Activated CD8-positive, alpha-beta memory T cell treated with anti-CD3 and anti-CD28 coated beads, Interleukin-2, amount 50 U/mL, for 1 hour (primary cell): ENCODE results near the gene PGPEP1.
"Not testable (repeated sequence)": the region's sequence is repeated elsewhere in the genome, so short reads cannot be mapped to it uniquely, and the experiment has no call there.

Experiments
- DNase-seq: peaks from one replicate; pipeline ENCODE4 v3.0.0-alpha.2; 2020; ENCODE audit errors: extremely low read depth

The PGPEP1 gene

DNA sequence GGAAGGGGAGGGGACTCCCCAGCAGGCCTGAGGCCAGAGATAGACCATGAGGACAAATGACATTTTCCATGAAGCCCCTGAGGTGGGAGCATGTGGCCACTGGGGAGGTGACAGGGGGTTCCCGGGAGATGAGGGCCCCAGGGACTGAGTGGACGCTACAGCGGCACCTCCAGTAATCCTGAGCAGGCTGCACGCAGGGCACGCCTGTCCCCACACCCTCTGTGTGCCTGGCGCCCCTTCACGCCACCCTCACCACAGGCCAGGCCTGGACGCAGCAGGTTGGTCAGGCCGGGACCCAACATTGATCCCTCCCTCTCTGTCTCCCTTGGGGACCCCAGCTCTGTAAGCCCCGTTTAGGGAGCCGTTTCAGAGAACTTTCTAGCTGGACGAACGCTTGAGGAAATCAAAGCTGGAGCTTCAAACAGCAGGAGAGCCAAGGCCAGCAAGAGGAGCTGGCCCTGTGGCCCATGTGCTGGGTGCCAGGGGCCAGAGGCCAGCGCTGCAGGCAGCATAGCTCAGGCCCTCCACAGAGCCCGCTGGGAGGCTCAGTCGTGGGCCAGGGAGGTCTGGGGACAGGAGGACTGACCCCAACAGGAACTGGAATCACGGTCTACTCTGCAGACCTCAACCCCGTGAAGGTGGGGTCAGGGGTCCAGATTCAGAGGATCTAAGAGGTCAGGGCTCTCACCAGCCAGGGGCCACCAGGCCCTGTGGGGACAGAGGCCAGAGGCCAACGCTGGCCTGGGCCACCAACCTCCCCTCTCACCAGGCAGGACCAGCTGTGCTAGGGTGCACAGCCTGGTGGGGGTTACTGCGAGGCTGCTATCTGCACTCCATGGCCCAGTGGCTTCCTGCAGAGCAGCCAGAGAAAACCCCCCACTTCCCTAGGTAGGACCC is 32.1 kb upstream of the PGPEP1 start:
- DNase-seq, result no peak

DNA sequence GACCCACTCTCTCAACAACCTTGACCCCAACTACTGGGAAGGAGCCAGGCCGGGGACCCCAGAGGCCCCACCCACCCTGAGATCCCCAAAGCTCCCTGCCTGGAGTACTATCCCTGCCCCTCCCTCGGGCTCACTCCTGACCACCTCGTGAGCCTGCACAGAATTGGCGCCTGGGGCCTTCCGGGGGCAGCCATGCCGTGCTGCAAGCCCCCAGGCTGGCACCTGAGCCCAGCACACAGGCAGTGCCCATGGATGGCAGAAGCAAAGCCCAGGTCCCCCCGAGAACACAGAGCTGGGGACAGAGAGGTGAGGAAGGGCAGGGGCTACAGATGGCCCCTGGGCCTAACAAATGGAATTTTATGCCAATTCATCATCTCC is 31.5 kb upstream of the PGPEP1 start:
- no peak for DNase-seq

DNA sequence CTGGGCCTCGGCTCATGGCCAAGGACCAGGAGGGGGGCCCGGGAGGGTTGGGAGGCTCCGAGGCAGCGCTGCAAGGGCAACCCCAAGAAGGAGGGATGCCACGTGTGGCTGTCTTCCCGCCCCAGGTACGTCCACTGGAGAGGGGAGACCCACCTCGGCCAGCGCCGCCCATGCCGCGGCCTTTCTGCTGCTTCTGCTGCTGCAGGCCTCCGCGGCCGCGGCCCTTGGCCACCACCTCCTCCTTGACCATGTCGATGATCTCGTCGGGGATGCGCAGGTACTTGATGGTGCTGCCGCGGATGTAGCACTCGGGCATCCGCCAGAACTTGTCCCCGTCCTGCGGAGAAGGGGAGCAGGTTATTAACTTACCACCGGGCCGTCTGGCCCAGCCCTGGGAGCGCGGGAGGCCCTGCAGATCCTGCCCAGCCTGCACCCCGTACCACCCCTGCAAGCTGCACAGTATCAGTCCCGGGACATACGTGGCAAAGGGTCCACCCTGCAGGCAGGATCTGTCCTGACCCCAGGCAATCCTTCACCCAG is 30.8 kb upstream of the PGPEP1 start:
- DNase-seq, result no peak

DNA sequence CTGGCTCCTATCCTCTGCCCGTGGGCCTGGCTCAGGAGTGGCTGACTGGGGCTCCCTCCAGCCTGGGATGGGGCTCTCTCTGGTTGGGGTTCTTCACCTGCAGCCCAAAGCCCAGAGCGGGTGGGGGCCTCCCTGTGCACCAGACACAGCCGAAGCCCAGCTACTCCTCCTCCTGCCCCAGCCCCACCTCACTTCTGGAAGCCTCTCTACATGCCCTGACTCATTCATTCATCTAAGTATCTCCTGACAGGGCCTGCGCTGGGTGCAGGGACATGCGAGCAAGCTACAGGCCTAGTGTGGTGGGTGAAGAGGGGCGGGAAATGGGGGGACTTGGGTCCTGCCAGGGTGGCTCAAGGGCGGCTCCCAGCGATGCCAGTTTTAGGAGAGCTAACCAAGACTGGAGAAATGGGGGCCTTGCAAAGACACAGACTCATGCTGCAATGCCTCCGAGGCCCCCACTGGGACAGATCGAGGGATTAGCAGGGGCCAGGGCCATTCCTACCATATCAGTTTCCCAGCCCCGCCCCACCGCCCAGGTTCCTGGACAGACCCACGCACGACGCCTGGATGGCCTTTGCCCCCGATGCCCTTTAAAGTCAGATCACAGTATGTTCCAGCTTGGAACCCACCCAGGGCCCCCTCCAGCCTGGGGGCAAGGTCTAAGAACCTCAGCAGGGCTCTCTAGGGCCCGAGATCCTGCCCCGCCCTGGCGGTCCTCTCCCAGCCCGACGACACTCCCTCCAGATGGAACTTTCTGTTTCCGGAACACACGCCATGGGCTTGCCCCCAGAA is 30.1 kb upstream of the PGPEP1 start:
- DNase-seq, result no peak

DNA sequence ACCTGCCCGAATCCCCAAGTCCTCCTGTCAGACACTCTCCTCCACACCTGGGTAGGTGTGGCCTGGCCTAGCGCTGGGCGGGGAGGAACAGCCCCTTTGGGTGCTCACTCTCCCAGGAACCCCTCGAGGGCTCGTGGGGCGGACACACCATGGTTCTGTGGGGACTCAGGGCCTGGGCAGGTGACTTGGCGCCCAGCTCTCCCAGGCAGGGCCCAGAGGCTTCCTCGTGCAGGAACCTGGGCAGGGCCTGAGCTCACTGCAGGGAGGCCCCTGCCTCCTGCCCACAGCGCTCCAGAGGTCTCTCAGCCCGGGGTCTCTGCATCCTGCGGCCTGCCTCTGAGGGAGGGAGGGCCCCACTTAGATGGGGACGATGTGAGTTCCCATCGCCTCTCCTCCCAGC is 29.4 kb upstream of the PGPEP1 start:
- no peak for DNase-seq

DNA sequence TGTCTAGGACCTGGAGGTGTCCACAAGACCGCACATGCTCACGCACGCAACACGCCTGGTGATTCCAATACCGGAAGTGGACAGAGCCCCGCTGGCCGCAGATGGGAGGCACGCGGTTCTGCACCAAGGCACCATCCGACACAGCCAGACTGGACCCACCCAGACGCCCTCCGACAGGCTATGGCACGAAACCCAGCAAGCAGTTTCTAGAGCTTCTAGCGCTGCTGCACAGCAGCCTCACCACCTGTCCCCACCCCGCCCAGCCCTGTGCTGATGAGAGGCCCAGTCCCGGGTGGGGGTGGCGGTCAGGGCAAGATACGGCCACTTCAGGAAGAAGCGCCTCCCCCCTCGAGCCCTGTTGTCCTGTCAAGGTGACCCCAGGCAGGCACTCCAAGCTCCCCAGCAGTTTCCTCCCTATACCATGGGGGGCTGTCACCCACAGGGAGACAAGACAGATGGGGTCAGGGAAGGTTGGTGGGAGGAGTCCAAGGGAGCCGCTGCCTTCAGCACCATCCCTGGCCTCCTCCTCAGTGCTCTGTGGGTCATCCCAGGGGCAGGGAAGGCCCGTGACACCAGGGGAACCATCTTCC is 28.8 kb upstream of the PGPEP1 start:
- no peak for DNase-seq

DNA sequence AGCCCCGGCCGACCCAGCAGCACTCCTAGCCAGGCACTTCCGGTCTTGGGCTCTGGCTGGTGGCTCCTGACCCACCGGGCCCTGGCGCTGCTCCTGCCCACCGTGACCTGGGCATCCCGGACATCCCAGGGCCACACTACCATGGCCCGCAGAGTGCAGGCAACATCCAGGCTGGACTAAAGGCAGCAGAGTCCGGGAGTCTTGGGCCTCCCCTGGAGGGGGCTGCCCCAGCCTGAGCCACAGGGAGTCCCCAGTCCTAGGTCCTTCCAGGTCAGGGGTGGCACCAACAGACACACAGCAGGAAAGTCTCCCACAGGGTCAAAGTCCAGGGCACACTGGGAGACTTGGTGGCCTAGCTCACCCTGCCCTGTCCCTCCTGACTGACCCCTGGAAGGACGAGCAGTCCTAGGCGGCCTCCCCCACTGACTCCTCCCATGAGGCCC is 28.3 kb upstream of the PGPEP1 start:
- no peak for DNase-seq

DNA sequence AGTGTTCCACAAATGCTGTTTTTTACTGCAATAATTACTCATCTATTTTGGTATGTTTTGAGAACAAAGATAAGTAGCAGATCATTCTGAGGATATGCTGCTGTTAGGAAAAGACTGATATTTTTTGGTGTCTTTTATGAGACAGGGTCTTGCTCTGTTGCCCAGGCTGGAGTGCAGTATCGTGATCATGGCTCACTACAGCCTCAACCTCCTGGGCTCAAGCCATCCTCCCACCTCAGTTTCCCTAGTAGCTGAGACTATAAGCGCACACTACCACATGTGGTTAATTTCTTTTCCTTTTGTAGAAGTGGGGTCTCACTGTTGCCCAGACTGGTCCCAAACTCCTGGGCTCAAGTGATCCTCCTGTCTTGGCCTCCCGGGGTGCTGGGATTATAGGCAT is 27.0 kb upstream of the PGPEP1 start:
- DNase-seq, result no peak

DNA sequence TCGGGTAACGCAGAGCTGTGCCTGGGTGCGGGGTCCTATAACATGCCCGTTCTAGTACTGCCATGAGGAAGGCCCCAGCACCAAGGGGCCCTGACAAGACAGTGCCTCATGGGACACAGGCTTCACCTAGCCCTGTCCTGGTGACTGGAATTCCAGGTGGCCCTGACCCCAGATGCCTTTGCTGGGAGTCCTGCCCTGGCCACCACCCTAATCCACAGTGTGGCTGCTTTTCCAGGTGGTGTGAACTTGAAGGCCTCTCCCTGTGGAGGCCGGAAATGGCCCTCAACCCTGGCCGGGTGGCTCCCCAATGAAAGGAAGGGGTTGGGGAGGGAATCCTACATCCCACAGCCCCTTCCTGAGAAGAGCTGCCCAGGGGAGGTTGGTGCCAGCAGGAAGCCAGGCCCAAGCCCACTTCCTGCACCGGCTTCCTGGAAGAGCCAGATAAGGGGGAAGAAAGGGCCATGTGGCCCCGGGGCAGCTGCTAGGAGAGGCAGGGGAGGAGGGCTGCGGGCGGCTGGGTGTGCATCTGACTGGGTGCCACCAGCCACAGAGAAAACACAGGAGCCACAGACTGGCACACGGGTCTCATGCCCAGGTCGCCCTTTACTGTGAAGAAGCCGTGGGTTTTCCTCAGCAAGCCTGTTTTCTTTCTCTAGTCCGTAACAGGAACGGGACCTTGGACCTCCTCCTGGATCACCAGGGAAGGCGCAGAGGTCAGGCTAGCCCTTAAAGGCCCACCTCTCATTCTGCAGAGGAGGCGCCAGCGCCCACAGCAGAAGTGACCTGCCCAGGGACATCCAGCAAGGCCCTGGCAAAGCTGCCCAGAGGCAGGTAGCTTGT is 22.2 kb upstream of the PGPEP1 start:
- no peak for DNase-seq

DNA sequence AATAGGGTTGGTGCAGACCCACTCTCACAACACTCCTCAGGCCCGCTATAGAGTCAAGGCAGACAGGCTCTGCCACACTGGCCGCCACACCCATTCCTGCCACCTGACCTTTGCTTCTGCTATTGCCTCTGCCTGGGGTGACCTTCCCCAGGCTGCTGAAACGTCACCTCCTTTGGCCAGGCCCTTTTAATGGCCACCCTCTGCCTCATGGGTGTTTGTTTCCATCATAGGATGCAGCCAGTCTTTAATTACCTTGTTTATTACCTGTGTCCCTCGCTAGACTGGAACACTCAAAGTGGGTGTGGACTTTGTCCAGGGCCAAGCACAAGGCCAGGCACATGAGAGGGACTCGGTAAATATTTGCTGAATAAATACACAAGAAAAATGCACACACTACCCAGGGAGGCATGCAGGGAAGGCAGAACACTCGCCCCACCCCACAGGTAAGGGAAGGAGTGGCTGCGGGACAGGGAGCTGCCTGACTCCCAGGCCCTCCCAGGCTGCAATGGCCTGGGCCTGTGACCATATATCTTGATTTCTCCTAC is 20.7 kb upstream of the PGPEP1 start:
- DNase-seq, result no peak

DNA sequence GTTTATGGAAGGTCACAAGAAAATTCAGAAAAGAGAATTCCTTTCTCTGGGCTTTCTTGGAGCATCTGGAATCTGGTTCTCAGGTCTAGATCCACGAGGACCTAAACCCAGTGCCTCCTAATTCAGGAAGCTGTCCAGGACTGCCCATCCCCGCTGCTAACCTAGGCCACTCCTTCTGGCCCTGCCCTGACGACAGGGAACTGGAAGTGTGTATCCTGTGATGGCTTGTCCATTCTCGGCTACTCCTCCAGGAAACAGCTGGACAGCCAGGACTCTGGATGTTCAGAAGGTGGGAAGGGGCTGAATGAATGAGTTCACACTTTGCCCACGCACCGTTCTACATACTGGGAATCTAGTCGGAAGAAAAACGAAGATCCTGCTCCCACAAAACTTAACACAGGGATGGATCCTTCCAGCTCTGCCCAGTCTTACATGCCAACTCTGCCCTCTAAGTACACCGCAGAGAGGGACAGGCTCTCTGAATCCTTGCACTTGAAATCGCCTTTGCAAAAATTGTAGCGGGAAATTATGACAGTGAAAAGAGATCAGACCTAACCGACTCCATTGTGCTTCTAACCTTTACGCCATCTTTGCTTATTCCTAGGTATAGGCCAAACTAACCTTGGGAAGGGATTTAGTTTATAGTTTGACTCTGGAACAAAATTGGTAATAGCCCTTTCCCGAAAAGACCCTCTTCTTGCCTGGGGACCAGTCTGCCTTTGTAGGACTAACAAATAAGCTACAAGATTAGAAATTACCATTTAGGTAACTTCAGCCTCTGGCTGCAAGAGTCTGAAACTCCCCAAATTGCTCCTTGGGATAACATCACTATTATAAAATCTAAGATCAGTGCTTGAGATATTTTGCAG is 19.3 kb upstream of the PGPEP1 start:
- no peak for DNase-seq

DNA sequence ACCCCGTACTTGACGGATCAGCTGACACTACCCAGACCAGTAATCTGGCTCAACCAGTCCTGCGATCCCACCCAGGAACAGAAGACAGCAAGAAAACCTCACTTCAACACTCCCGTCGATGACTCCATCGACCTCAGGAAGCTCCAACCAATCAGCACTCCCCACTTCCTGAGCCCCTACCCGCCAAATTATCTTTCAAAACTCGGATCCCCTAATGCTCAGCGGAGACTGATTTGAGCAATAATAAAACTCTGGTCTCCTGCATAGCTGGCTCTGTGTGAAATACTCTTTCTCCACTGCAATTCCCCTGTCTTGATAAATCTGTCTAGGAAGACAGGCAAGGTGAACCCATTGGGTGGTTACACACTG is 18.7 kb upstream of the PGPEP1 start:
- DNase-seq, result no peak

DNA sequence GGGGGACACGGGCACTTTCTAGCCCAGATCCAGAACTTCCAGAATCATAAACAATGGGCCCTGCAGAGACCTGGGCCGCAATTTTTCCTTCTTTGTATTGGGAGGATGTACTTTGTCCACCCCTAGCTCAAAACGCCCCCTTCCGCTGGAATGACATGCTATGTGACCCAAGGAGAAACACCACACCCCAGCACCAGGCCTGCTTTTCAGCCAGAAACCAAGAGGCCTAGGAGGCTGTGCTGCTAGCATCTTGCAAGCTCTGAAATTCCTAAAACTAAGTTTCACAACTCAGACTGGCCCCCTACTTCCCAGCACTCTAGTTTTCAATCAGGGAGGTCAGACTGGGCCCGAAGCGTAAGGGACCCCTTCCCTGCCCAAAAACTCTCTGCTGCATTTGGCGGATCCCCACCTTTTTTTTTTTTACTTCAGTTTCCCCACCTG is 18.1 kb upstream of the PGPEP1 start:
- no peak for DNase-seq

DNA sequence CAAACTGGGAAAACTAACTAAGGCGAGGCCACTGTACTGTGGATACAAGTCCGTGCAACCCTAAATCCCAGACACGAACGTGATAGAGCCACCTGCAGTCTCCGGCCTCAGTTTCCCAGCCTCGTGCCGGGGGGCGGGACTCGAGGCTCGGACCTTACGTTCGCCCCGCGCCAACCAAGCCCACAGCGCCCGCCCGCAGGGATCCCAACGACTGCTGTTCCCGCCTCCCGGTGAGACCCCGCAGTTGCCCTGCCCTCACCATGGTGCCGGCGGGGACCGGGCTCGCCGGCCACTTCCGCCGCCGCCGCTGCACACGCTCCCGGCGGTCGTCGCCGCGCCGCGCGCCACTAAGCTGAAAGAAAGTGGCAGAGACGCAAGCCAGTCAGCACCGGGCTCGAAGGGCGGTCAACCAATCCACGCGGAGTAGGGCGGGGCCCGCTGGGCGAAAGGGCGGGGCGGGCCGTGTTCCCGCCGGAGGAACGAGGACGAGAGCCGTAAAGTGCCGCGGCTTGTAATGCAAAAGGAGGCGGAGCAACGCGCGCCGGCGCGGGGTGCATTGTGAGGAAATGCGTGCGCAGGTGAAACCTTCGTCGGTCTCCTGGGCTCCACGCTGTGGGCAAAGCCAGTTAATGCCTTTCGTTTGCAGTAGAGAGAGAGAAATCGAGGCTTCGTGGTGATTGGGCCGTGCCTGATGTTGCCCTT is 17.5 kb upstream of the PGPEP1 start, which contains the start of gene LSM4:
Gene LSM4 (minus strand): TSS at position 318 of the 702 bp plus-strand sequence. CDS start 56 bp downstream, at position 262.
- peak; percentile 96 for DNase-seq

DNA sequence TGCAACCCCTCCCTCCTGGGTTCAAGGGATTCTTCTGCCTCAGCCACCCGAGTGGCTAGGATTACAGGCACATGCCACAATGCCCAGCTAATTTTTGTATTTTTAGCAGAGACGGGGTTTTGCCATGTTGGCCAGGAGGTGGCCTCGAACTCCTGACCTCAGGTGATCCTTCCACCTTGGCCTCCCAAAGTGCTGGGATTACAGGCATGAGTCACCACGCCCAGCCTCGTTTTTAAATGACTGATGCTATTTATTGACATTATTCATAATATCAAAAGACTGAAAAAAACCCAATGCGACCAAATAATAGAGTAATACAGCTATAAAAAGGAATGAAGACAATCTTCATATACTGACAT is 16.0 kb upstream of the PGPEP1 start:
- DNase-seq, result not testable (repeated sequence)

DNA sequence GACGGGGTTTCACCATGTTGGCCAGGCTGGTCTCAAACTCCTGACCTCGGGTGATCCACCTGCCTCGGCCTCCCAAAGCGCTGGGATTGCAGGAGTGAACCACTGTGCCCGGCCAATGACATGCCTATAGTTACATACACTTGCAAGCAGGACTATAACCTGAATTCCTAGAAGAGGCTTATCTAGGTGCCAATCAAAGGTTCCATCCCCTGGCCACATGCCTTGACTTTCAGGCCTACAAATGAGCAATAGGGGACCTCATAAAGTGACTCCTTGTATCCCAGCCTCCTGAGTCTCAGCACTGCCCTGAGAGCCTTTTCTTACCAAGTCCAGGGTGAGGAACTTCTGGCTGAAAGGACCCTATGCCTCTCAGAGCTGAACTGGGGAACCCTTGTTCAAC is 13.6 kb upstream of the PGPEP1 start:
- no peak for DNase-seq

DNA sequence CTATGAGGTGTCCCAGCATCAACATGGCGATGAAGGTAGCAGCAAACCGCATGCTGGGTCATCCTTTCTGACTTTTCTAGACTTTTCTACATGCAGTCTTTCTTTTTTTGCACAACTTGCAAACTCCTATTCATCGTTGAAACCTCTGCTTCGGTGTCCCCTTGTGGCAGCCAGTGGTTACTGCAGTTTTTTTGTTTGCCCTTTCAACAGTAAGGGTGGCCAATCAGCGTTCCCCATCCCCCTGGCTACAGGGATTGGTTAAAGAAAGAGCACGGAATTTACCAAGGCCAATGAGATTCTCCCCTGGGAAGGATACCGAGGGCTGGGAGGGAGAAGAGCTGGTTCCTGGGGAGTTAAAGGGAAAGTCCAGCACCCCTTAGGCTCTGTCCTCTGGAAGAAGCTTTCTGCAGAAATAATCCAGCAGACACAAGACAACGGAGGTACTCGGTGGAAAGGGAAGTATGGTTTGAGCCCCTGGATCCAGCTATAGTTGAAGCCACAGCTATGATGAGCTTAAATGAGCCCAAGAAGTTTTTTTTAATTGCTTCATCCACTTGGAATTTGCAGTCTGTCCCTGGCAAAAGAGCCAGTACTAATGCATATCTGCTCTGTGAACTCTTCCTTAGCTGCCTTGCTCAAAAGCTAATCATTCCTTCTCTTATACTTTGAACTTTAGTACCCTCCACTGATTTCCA is 11.9 kb upstream of the PGPEP1 start:
- peak; percentile 73 for DNase-seq

DNA sequence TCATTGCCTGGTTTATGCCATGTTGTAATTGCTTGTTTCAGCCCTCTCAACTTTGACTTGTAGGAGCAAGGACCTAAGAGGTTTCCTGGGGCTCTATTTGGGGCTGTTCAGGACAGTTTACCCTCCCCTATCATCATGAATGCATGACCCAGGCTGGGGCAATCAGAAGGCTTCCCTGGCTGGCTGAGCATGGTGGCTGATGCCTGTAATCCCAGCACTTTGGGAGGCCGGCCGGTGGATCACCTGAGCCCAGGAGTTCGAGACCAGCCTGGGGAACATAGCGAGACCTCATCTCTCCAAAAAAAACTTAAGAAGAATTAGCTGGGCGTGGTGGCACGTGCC is 11.4 kb upstream of the PGPEP1 start:
- no peak for DNase-seq

DNA sequence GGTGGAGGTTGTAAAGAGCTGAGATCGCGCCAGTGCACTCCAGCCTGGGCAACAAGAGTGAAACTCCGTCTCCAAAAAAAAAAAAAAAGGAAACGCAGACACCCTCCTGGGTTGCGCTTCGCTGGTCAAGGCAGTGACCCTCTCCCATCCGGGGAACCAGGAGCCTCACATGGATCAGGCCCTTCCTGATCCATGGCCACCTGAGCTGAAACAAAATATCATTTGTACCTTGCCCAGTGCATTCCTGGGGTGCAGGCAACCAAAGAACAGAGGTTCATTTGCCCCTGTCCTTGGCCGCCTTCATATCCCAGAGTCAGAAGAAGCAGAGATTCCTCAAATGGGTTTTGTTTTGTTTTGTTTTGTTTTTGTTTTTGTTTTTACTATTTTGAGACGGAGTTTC is 9.5 kb upstream of the PGPEP1 start:
- no peak for DNase-seq
